ENCODE measurements around the gene MCM6. TPM values are rescaled to one million over a fixed set of nuclear protein-coding genes. Genes with fewer than 3 reads are reported as not detected.

Gene MCM6
- total RNA-seq (ENCODE audit: low replicate concordance): 10.3 and 17.4 TPM in 2 replicates

DNA sequence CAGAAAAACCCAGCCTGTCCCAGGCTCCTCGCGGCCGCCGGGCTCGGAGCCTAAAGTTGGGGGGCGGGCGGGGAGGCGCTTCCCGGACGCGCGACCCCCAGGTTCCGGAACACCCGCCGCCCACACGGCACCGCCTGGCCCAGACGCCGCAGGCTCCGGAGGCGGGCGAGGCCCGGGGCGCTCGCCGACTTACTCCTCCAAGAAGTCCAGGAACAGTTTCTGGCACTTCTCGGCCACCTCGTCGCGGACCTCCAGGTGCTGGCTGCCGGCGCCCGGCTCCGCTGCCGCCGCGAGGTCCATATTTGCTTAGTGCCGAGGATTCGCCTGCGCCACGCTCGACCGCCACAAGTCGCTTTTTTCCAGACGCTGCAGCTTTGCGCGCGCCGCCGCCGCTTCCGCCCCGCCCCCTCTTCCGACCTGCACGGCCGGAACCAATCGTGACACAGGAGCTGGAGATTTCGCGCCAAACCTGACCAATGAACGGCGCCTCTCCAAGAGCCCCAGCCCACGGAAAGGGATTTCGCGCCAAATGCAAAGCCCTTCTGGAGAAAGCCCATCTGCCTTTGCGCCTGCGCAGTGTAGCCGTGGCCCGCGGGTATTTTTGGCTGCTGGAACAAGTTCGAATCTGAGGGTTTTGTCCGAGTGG, at the start of gene MCM6:
TSS of gene MCM6 (minus strand) at position 378 of the 646 bp plus-strand sequence. CDS start at position 300, 78 bp downstream.

DNA sequence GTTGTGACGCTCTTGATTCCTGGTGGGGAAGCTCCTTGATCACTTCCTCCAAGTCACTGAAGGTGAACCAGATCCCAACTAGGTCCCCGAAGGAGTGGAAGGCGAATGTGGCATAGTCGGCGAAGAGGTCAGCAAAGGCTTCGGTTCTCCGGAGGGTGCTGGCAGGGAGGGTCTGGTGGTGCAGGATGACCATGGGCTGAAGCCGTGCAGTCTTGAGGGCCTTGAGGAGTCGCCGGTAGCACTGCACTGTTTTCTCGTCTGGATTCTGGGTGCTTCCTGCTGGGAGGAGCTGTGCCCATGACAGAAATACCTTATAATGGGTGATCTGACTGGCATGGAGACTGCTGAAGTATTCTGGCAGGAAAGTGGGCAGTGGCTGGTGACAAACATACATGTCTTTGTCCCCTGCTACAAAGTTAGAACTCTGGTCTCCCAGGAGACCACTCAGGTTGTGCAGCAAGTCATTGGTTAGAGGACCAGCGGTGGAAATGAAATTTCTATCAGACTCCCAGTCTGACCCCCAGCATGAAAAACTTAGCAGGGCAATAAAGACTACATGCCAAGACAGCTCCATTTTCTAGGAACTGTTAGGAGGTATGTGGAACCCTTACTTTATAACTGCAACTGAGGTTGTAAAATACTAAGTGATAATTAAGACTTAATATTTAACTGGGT, 39.5 kb downstream of the MCM6 start, which contains the start of gene LCT:
TSS of gene LCT (minus strand) at position 589 of the 675 bp plus-strand sequence. CDS start at position 574, 15 bp downstream.

Other genes starting within 250 kb of the MCM6 start
- gene UBXN4, start 134.6 kb downstream of the MCM6 start, total RNA-seq (ENCODE audit: low replicate concordance): 50.7 and 59.9 TPM in 2 replicates
- under 0.01 TPM in 1 of 2 replicates, not detected in the other for gene LCT, start 39.3 kb downstream of the MCM6 start, total RNA-seq (ENCODE audit: low replicate concordance)
- gene DARS1, start 109.2 kb upstream of the MCM6 start, total RNA-seq (ENCODE audit: low replicate concordance): 59.8 and 260 TPM in 2 replicates
- 0.83 and 6.6 TPM in 2 replicates for gene CXCR4, start 241.7 kb upstream of the MCM6 start, total RNA-seq (ENCODE audit: low replicate concordance)